ENCODE results near the gene SPRR1B.
"Not testable (repeated sequence)": the region's sequence is repeated elsewhere in the genome, so short reads cannot be mapped to it uniquely, and the experiment has no call there.

Gene SPRR1B

GRCh38 chr1:153030895-153031294, at the start of gene SPRR1B:
Gene SPRR1B (plus strand): TSS chr1:153031203. CDS start chr1:153032346, 1,143 bp downstream.
- no peak for DNase-seq

- no peak for DNase-seq
Observed at GRCh38 chr1:152982076-152982475, 48.9 kb upstream of the SPRR1B start.

GRCh38 chr1:152983234-152983633, 47.8 kb upstream of the SPRR1B start:
- no peak for DNase-seq

GRCh38 chr1:152983743-152984142, 47.3 kb upstream of the SPRR1B start, which contains the start of gene SPRR1A:
Gene SPRR1A (plus strand): TSS chr1:152984081. CDS start chr1:152985231, 1,150 bp downstream.
- no peak for DNase-seq

- DNase-seq, result no peak
Observed at GRCh38 chr1:152986578-152986977, 44.4 kb upstream of the SPRR1B start.

GRCh38 chr1:152993186-152993585, 37.8 kb upstream of the SPRR1B start:
- no peak for DNase-seq

GRCh38 chr1:152995842-152996241, 35.2 kb upstream of the SPRR1B start:
- no peak for DNase-seq

GRCh38 chr1:152996633-152997400, 34.2 kb upstream of the SPRR1B start:
- DNase-seq, result no peak

GRCh38 chr1:152997901-152998300, 33.1 kb upstream of the SPRR1B start:
- DNase-seq, result no peak

- DNase-seq, result no peak
Observed at GRCh38 chr1:152998476-152998875, 32.5 kb upstream of the SPRR1B start.

- DNase-seq, result no peak
Observed at GRCh38 chr1:152999818-153000217, 31.2 kb upstream of the SPRR1B start.

- no peak for DNase-seq
Observed at GRCh38 chr1:153000294-153000693, 30.7 kb upstream of the SPRR1B start.

GRCh38 chr1:153001382-153001781, 29.6 kb upstream of the SPRR1B start, which contains the start of gene SPRR3:
Gene SPRR3 (plus strand): TSS chr1:153001749. CDS start chr1:153003021, 1,272 bp downstream.
- DNase-seq, result no peak

GRCh38 chr1:153011235-153011758, 19.7 kb upstream of the SPRR1B start:
- DNase-seq, result not testable (repeated sequence)

- DNase-seq, result not testable (repeated sequence)
Observed at GRCh38 chr1:153021829-153022228, 9.2 kb upstream of the SPRR1B start.

- DNase-seq, result not testable (repeated sequence)
Observed at GRCh38 chr1:153022340-153022739, 8.7 kb upstream of the SPRR1B start.

GRCh38 chr1:153023109-153023508, 7.9 kb upstream of the SPRR1B start:
- DNase-seq, result no peak

- DNase-seq, result no peak
Observed at GRCh38 chr1:153024413-153024812, 6.6 kb upstream of the SPRR1B start.

- DNase-seq, result no peak
Observed at GRCh38 chr1:153025797-153026196, 5.2 kb upstream of the SPRR1B start.

- DNase-seq, result no peak
Observed at GRCh38 chr1:153028766-153029165, 2.2 kb upstream of the SPRR1B start.

- DNase-seq, result no peak
Observed at GRCh38 chr1:153032073-153032472, 1.1 kb downstream of the SPRR1B start.

GRCh38 chr1:153032677-153033308, 1.8 kb downstream of the SPRR1B start:
- DNase-seq, result no peak

GRCh38 chr1:153035211-153035610, 4.2 kb downstream of the SPRR1B start:
- DNase-seq, result no peak

Data from GOT3 (cell line).